GM21528 (cell line): ENCODE results near the gene C19orf67.

Source experiments
- ATAC-seq: cut with Tn5 transposase; IDR thresholded peaks from one replicate; pipeline ENCODE4 v1.9.1; 2021; ENCODE audit warnings: mild to moderate bottlenecking, moderate library complexity; ENCODE audit not compliant: unreplicated experiment, low FRiP score

C19orf67 gene

GRCh38 chr19:14111486-14111885, 25.9 kb upstream of the C19orf67 start:
- ATAC-seq: no peak

- ATAC-seq: no peak
These were observed 25.1 kb upstream of the C19orf67 start for GRCh38 chr19:14110650-14111049.

- ATAC-seq: no peak
These were observed 22.2 kb upstream of the C19orf67 start for GRCh38 chr19:14107581-14108461.

GRCh38 chr19:14106840-14107239, 21.3 kb upstream of the C19orf67 start:
- ATAC-seq: no peak

- no peak for ATAC-seq
These were observed 20.1 kb upstream of the C19orf67 start for GRCh38 chr19:14105680-14106079.

GRCh38 chr19:14103310-14103709, 17.7 kb upstream of the C19orf67 start:
- no peak for ATAC-seq

DNA sequence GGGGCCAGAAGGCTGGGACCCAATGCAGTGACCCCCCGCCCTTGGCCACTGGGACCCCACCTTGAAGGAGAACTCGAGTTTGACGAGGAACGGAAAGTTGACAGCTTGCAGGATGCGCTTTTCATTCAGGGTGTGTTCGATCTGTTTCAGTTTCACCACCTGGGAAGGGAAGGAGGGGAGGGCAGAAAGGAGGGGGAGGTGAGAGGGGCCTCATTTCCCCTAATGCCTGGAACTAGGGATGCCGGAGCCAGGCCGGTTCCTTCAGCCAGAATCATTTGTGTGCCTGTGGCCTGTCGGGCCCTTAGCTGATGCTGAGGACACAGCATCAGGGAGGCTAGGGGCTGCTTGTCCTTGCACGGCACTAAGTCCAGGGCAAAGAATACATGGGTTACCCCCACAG, 17.2 kb upstream of the C19orf67 start:
- no peak for ATAC-seq

DNA sequence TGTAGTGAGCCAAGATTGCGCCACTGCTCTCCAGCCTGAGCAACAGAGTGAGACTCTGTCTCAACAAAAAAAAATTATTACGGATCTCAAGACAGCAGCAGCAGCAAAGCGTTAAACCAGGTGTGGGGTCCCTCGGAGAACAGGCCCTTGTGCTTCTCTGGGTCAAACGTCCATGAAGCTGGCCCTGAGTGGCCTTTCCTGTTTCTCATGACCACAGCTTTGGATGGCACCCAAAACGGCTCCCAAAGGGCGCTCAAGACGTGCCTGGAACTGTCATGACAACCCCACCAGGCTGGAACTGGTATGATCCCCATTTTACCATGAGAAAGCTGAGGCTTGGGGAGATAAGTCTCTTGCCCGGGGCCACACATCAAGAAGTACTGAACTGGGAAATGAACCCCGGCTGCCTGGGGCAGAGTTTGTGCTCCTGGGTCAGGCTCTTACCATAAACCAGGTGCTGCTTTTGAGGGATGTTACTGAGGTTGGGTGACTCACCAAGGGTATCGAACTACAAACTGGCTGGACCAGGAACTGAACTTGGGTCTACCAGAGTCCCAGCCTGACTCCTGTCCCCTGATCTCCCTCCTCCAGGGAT, 16.6 kb upstream of the C19orf67 start:
- no peak for ATAC-seq

DNA sequence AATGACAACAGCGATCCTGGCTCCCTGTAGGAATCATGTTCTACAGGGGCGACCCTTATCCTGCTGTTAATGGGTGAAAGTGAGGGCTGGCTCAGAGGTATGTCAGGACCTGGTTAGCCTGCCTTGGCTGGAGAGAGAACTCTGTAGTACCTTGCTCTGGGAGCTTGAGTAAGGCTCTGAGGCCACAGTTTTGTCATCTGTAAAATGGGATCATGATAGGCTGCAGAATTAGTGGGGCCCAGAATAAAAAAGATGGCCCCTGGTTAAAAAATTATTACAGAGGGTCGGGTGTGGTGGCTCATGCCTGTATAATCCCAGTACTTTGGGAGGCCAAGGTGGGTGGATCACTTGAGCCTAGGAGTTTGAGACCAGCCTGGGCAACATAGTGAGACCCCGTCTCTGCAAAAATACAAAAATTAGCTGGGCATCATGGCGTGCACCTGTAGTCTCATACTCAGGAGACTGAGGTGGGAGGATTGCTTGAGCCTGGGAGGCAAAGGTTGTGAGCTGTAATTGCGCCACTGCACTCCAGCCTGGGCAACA, 15.5 kb upstream of the C19orf67 start:
- ATAC-seq: no peak

DNA sequence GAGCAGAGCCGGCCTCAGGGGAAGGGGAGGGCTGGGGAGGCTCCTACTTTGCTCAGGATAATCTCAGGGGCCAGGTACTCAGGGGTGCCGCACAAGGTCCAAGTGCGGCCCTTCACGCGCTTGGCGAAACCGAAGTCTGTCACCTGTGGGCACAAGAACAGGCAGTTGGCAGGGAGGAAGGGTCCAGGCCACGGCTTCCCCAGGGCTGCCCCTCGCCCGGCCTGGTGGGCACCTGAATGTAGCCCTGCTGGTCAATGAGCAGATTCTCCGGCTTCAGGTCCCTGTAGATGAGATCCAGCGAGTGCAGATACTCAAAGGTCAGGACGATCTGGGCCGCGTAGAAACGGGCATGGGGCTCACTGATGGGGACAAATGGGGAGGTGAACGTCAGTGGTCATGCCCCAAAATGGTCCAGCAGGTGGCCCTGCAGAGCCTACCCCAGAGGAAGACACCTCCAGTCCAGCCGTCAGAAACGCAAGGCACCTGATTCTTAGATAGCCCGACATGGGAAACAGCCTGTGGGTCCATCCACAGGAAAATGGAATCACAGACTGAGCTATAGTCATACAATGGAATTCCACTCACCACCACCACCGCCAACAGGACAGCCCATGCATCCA, 12.1 kb upstream of the C19orf67 start:
- no peak for ATAC-seq

GRCh38 chr19:14096272-14096992, 10.8 kb upstream of the C19orf67 start:
- ATAC-seq: no peak

GRCh38 chr19:14094854-14095253, 9.3 kb upstream of the C19orf67 start:
- ATAC-seq: no peak

DNA sequence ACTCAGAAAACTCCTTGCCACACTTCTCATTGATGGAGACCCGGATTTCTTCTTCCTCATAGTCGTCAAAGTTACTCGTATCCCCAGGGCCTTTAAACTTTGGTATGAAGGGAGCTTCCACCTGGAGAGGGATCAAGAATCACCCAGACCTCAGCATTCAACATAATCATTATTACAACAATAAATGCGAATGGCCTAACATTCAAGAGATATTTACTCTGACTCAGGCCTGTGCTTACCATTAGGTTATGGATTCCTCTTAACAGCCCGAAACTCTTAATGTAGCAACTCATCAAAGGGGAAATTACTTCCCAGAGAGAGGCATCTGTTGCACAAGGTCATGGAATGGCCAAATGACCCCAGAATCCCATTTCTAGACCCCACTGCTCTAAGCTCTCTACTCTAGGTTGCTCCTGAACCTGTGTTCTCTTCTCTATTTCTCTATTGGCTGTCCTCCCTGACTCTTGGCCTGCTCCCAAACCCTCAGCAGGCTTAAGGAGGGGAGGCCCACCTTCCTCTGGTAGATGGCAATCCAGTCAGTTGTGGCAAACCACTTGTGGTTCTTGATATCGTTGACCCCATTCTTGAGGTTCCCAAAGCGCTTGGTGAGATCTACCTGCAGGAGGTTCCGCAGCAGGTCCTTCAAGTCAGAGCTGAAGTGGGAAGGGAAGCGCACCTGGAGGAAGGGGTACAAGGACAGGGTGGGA, 7.7 kb upstream of the C19orf67 start:
- no peak for ATAC-seq

- ATAC-seq: peak; percentile 20
These were observed 6.4 kb upstream of the C19orf67 start for GRCh38 chr19:14091813-14092462.

- peak; percentile 49 for ATAC-seq
These were observed 5.7 kb upstream of the C19orf67 start for GRCh38 chr19:14091081-14091812.

DNA sequence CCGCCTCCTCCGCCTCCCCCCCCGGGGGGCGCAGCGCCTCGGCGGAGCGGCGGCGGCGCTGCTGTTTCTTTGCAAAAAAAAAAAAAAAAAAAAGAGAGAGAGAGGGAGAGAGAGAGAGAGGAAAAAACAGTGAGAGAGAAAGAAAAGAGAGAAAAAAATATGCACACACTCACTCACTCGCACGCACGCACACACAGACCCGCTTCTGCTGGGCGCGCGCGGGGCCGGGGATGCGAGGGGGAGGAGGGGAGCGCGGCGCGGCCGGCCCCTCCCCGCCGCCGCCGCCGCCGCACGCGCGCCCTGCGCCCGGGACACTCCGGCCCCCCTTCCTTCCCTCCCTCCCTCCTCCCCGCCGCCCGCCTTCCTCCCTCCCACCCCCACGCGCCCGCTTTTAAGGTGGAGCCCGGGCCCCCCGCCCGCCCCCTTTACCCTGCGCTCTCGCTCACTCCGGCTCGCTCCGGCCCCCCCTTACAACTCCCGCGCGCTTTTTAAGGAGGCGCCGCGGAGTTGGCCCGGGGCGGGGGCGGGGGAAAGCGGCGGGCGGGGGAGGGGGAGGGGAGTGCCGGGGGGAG, 5.0 kb upstream of the C19orf67 start, which contains the start of gene SAMD1:
TSS of gene SAMD1 (minus strand) at position 243 of the 572 bp plus-strand sequence.
- ATAC-seq: peak; percentile 29

GRCh38 chr19:14089662-14090508, 4.3 kb upstream of the C19orf67 start:
- no peak for ATAC-seq

GRCh38 chr19:14089412-14089661, 3.8 kb upstream of the C19orf67 start:
- ATAC-seq: no peak
